ENCODE data around the gene RESF1.
"Not testable (repeated sequence)": the region's sequence is repeated elsewhere in the genome, so short reads cannot be mapped to it uniquely, and the experiment has no call there.

RESF1 gene

GRCh38 chr12:31928246-31929026 lies 30.8 kb upstream of the RESF1 start:
- H3K4me3 ChIP-seq (ENCODE audit: low read depth, low read length): no peak overlapping the region
- no peak for TF ChIP-seq CTCF (IDR thresholded peaks at IDR 0.05; ENCODE audit: control insufficient read depth, extremely low read depth, insufficient read depth)
- DNase-seq (ENCODE audit: low read depth): no peak

GRCh38 chr12:31929027-31929526 lies 30.1 kb upstream of the RESF1 start:
- TF ChIP-seq CTCF (IDR thresholded peaks at IDR 0.05; ENCODE audit: control insufficient read depth, extremely low read depth, insufficient read depth): no peak
- no peak overlapping the region for H3K4me3 ChIP-seq (ENCODE audit: low read depth, low read length)
- no peak for DNase-seq (ENCODE audit: low read depth)

DNA sequence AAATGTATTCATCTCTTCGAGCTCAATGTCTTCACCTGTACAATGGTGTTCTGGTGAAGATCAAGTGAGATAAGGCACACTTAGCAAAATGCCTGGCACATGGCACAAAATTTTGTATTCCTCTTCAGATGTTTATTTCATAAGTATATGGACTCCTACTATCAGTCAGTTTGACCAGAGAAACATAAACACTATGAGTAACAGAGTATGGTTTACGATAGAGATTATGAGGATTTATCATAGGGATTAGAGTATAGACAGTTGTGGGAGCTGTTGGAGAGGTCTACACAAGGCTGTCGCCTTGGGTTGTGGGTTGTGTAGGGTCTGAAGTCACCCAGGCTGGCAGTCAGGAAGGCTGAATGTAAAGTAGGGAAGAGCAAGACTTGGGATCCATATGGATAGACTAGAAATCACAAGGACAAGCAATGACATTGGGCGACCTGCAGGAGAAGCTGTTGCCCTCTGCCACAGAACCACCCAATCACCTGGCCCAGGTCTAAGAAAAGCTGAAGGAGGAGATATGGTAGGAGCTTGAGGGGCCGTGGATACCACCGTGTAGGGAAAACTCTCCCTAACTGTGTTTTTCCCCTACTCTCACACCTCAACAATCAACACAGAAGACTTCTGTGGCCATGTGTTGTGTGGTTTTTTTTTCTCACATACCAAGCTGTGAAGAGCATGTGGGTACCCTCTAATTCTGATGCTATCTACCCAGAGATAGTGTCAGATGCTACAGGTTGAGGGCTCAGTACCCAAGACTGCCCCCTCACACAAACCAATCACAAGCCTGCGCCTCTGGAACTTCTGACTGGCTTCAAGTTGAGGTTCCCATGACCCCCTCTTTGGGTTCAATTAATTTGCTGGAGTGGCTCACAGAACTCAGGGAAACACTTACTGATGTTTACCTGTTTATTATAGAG lies 27.2 kb upstream of the RESF1 start:
- no peak for TF ChIP-seq CTCF (IDR thresholded peaks at IDR 0.05; ENCODE audit: control insufficient read depth, extremely low read depth, insufficient read depth)
- no peak overlapping the region for H3K4me3 ChIP-seq (ENCODE audit: low read depth, low read length)
- no peak for DNase-seq (ENCODE audit: low read depth)

DNA sequence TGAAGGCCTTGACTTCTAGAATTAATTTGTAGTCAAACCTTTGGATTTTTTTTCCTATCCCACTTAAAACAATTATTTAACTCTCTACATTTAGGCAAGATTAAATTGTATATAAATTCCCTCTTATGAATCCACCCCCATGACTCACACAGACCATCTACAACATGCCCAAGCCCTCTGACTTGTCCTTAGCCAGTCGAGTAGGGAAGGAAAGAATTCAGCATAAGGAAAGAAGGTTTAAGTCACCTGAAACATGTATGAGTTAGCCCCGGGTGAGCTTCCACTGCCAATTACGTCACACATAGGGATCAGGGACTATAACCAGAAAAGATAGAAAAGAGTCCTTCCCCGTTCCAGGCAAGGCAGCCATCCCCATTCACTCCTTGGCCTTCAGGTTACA lies 14.9 kb upstream of the RESF1 start:
- no peak for TF ChIP-seq CTCF (IDR thresholded peaks at IDR 0.05; ENCODE audit: control insufficient read depth, extremely low read depth, insufficient read depth)

GRCh38 chr12:31947971-31948370 lies 11.2 kb upstream of the RESF1 start:
- no peak for DNase-seq (ENCODE audit: low read depth)
- no peak for TF ChIP-seq CTCF (IDR thresholded peaks at IDR 0.05; ENCODE audit: control insufficient read depth, extremely low read depth, insufficient read depth)
- H3K4me3 ChIP-seq (ENCODE audit: low read depth, low read length): no peak overlapping the region

More for the DNA sequence above, 14.9 kb upstream of the RESF1 start:
- DNase-seq (ENCODE audit: low read depth): no peak
- H3K4me3 ChIP-seq (ENCODE audit: low read depth, low read length): no peak overlapping the region

GRCh38 chr12:31948697-31949359 lies 10.4 kb upstream of the RESF1 start:
- not testable (repeated sequence) for H3K4me3 ChIP-seq (ENCODE audit: low read depth, low read length); DNase-seq (ENCODE audit: low read depth)

DNA sequence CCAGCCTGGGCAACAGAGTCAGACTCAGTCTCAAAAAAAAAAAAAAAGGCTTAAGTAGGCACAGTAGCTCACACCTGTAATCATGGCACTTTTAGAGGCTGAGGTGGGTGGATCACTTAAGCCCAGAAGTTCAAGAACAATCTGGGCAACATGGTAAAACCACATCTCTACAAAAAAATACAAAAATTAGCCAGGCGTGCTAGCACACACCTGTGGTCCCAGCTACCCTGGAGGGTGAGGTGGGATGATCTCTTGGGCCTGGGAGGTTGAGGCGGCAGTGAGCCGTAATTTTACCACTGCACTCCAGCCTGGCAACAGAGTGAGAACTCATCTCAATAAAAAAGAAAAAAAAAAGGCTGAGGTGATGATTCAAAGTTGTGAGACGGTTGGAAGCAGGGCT lies 9.1 kb upstream of the RESF1 start:
- H3K4me3 ChIP-seq (ENCODE audit: low read depth, low read length): no peak overlapping the region
- DNase-seq (ENCODE audit: low read depth): no peak
- TF ChIP-seq CTCF (IDR thresholded peaks at IDR 0.05; ENCODE audit: control insufficient read depth, extremely low read depth, insufficient read depth): no peak

Data from LNCaP clone FGC (cell line).